ENCODE results near the gene PRM1.

The PRM1 gene

DNA sequence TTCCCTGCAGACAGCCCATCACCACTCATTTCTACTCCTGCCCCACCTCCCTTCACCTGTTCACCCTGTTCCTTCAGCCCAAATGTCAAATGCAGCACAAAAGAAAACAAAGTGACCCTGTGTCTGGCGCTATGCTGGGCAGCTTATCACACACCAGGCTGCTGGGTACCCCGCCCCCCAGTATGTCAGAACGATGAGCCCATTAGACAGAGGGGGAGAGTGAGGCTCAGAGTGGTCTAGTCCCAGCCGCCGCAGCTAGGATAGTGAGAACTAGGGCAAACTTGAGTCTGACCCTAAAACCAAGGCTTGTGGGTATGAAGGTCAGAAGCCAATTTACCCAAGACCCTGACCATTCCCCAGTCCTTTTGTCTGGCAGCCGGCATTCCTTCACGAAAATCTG is 16.0 kb downstream of the PRM1 start:
- TF ChIP-seq CTCF (IDR thresholded peaks at IDR 0.05; ENCODE audit: insufficient read depth, missing control alignments) = no peak
- DNase-seq (ENCODE audit: insufficient read length, low spot score) (no peak), FAIRE-seq (no peak)

DNA sequence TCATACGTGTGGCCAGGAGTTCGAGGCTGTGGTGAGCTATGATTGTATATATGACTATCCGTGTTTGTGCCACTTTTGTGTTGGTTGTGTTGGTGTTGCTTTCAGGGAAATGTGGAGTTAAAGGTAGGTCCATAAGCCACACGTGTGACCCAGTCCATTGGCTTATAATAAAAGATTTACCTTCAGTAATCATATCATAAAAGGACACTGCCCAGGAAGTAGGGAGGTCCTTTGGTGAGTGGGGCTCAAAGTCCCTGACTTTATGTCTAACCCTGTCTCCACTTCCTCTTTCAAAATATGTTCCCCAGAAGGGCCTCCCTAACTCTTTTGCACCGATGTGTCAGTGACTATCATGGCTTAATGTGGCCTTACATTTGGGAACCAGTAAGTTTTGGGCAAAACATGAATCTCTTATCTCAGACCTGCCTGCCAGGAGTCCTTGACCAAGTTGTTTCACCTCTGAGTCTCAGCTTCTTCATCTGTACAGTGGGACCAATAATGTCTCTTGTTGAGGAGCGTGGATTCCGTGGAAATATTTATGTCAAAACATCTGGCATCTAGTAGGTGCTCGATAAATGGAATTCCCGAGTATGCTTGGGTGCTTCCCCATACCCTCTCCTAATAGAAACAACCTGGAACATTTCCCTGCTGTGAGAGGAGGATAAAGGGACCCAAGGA is 16.8 kb downstream of the PRM1 start:
- DNase-seq (ENCODE audit: insufficient read length, low spot score) = no peak
- no peak for TF ChIP-seq CTCF (IDR thresholded peaks at IDR 0.05; ENCODE audit: insufficient read depth, missing control alignments)
- no peak for FAIRE-seq

DNA sequence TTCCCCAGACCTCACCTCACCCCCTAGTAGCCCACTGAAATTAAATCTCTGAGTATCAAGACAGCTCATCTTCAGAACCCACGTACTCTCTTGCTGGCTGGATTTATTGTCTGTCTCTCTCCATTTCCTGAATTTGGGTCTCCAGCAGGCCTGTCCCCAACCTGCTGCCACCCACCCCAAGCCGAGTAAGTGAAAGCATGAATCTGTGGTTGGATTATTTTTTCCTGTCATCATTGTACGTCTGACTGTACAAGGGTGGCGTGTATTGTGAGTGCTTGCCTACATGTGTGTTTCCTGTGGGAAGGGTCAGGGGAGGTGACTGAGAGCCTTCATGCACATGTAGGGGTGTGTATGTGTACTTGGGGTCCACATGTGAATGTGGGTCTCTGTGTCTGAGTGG is 17.4 kb downstream of the PRM1 start:
- FAIRE-seq = no peak
- no peak for DNase-seq (ENCODE audit: insufficient read length, low spot score)
- TF ChIP-seq CTCF (IDR thresholded peaks at IDR 0.05; ENCODE audit: insufficient read depth, missing control alignments) = no peak

- no peak for TF ChIP-seq CTCF (IDR thresholded peaks at IDR 0.05; ENCODE audit: insufficient read depth, missing control alignments)
- no peak for FAIRE-seq
- DNase-seq (ENCODE audit: insufficient read length, low spot score) = no peak
Observed at GRCh38 chr16:11262915-11263314, 18.2 kb downstream of the PRM1 start.

GRCh38 chr16:11260596-11260966 is 20.5 kb downstream of the PRM1 start:
- FAIRE-seq (no peak), DNase-seq (ENCODE audit: insufficient read length, low spot score) (no peak)
- no peak for TF ChIP-seq CTCF (IDR thresholded peaks at IDR 0.05; ENCODE audit: insufficient read depth, missing control alignments)

DNA sequence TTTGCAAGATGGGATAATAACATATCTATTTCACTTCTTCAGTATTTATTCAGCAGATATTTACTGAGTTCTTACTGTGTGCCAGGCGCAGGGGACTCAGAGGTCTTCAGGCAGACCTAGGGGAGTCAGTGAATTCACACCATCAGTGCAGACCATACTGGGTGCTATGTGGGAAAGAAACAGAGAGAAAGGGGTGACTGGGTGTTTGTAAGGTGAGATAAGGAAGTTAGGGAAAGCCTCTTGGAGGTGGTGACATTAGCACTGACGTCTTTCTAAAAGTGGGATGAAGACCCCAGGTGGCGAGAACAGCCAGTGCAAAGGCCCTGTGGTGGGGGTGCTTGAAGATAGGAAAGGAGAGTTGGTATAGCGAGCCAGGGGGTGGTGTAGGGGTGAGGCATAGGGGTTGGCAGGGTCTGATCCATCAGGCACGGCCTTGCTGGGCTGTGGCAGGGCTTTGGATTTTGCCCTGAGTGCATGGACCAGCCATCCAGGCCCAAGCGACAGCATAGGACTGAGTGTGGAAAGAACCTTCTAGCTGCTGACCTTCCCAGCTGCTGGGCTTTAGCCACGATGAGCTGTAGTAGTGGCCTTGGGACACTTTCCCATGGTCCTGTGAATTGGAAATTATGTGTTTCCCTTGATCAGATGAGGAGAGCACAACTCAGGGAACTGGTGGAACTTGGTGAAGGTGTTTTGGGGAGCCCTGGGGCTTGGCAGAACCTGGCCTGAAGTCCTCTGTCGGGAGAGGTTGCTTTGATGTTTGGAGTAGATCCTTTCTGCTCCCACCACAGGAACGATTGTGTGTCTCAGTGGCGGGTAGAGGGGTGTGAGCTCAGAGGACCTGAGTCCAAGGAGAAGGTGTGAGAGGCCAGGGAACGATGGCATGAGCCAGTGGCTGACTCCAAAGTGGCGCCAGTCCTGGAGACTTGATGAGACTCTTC is 21.2 kb downstream of the PRM1 start:
- FAIRE-seq = no peak
- DNase-seq (ENCODE audit: insufficient read length, low spot score) = no peak
- no peak for TF ChIP-seq CTCF (IDR thresholded peaks at IDR 0.05; ENCODE audit: insufficient read depth, missing control alignments)

Data from D721Med (cell line).